ENCODE results near the gene P2RY2.

GRCh38 chr11:73209892-73210291 lies 8.2 kb upstream of the P2RY2 start:
- TF ChIP-seq, protein P1, sequence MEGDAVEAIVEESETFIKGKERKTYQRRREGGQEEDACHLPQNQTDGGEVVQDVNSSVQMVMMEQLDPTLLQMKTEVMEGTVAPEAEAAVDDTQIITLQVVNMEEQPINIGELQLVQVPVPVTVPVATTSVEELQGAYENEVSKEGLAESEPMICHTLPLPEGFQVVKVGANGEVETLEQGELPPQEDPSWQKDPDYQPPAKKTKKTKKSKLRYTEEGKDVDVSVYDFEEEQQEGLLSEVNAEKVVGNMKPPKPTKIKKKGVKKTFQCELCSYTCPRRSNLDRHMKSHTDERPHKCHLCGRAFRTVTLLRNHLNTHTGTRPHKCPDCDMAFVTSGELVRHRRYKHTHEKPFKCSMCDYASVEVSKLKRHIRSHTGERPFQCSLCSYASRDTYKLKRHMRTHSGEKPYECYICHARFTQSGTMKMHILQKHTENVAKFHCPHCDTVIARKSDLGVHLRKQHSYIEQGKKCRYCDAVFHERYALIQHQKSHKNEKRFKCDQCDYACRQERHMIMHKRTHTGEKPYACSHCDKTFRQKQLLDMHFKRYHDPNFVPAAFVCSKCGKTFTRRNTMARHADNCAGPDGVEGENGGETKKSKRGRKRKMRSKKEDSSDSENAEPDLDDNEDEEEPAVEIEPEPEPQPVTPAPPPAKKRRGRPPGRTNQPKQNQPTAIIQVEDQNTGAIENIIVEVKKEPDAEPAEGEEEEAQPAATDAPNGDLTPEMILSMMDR (IDR thresholded peaks at IDR 0.05) = no peak
- no peak for TF ChIP-seq POLR2A (IDR thresholded peaks at IDR 0.05)

Measured in heart left ventricle (tissue), 13 donors.